ENCODE measurements around the gene WDFY3. TPM values are rescaled to one million over a fixed set of nuclear protein-coding genes. Genes with fewer than 3 reads are reported as not detected.
A peak's percentile ranks its signal among the peaks of the same experiment; 100 is the strongest.

The WDFY3 gene
- total RNA-seq, 1 donor from 2014 or later: 89.5 TPM

- Histone ChIP-seq H2AFZ (ENCODE audit: low read depth, low read length) (no peak overlapping the region), H4K20me1 (ENCODE audit: insufficient read depth, low read length) (no peaks in the 10 kb centered on the region), H3K27me3 (ENCODE audit: insufficient read depth, low read length) (no peaks in the 10 kb centered on the region), H3K4me2 (ENCODE audit: low read length) (no peak overlapping the region), H3K27ac (ENCODE audit: low read depth, low read length) (no peak overlapping the region), H3K4me3 (ENCODE audit: insufficient read depth, low read depth, low read length) (no peak overlapping the region), H3K79me2 (ENCODE audit: insufficient read depth, low read length) (no peaks in the 10 kb centered on the region), H3K9me3 (ENCODE audit: insufficient read depth, low read depth, low read length) (no peaks in the 10 kb centered on the region), H3K9ac (ENCODE audit: low read length) (no peak overlapping the region), H3K4me1 (ENCODE audit: insufficient read depth, low read length) (no peaks in the 10 kb centered on the region), H3K36me3 (ENCODE audit: insufficient read depth, low read length) (no peaks in the 10 kb centered on the region)
- H3K27ac Mint-ChIP-seq (ENCODE audit: unreplicated experiment): no peak overlapping the region
- FAIRE-seq: no peak
- H3K27me3 Mint-ChIP-seq (ENCODE audit: low read depth, unreplicated experiment): no peaks in the 10 kb centered on the region
- H3K4me1 Mint-ChIP-seq (ENCODE audit: low read depth, unreplicated experiment): no peaks in the 10 kb centered on the region
- no peaks in the 10 kb centered on the region for H3K9me3 Mint-ChIP-seq (ENCODE audit: unreplicated experiment)
- TF ChIP-seq EZH2 (IDR thresholded peaks at IDR 0.05; ENCODE audit: insufficient read depth, low read length) (no peak), CTCF (IDR thresholded peaks at IDR 0.05; ENCODE audit: insufficient read depth, low read depth, low read length) (no peak)
- H3K36me3 Mint-ChIP-seq (ENCODE audit: low read depth, unreplicated experiment): peaks cover 5% of the 10 kb centered on the region
- H3K4me3 Mint-ChIP-seq (ENCODE audit: unreplicated experiment): no peak overlapping the region
- DNase-seq (ENCODE audit: low read depth): no peak
Observed at GRCh38 chr4:84634961-84635360, 331.5 kb downstream of the WDFY3 start.

- TF ChIP-seq EZH2 (IDR thresholded peaks at IDR 0.05; ENCODE audit: insufficient read depth, low read length) (no peak), CTCF (IDR thresholded peaks at IDR 0.05; ENCODE audit: insufficient read depth, low read depth, low read length) (no peak)
- no peak overlapping the region for H3K4me3 Mint-ChIP-seq (ENCODE audit: unreplicated experiment)
- H3K27me3 Mint-ChIP-seq (ENCODE audit: low read depth, unreplicated experiment): no peaks in the 10 kb centered on the region
- H3K9me3 ChIP-seq (ENCODE audit: insufficient read depth, low read depth, low read length): no peaks in the 10 kb centered on the region
- no peaks in the 10 kb centered on the region for H3K4me1 Mint-ChIP-seq (ENCODE audit: low read depth, unreplicated experiment)
- H3K79me2 ChIP-seq (ENCODE audit: insufficient read depth, low read length): no peaks in the 10 kb centered on the region
- H3K36me3 Mint-ChIP-seq (ENCODE audit: low read depth, unreplicated experiment): peaks cover 2% of the 10 kb centered on the region
- DNase-seq (ENCODE audit: low read depth) (peak; percentile 85), FAIRE-seq (peak; percentile 39)
- no peaks in the 10 kb centered on the region for H4K20me1 ChIP-seq (ENCODE audit: insufficient read depth, low read length)
- no peaks in the 10 kb centered on the region for H3K4me1 ChIP-seq (ENCODE audit: insufficient read depth, low read length)
- H3K27me3 ChIP-seq (ENCODE audit: insufficient read depth, low read length): no peaks in the 10 kb centered on the region
- H2AFZ ChIP-seq (ENCODE audit: low read depth, low read length): no peak overlapping the region
- no peaks in the 10 kb centered on the region for H3K36me3 ChIP-seq (ENCODE audit: insufficient read depth, low read length)
- no peak overlapping the region for H3K9ac ChIP-seq (ENCODE audit: low read length)
- no peaks in the 10 kb centered on the region for H3K9me3 Mint-ChIP-seq (ENCODE audit: unreplicated experiment)
- H3K27ac ChIP-seq (ENCODE audit: low read depth, low read length): no peak overlapping the region
- H3K27ac Mint-ChIP-seq (ENCODE audit: unreplicated experiment): no peak overlapping the region
- no peak overlapping the region for H3K4me2 ChIP-seq (ENCODE audit: low read length)
- H3K4me3 ChIP-seq (ENCODE audit: insufficient read depth, low read depth, low read length): no peak overlapping the region
Observed at GRCh38 chr4:84632092-84632491, 334.4 kb downstream of the WDFY3 start.

- no peaks in the 10 kb centered on the region for H3K27me3 Mint-ChIP-seq (ENCODE audit: low read depth, unreplicated experiment)
Observed at GRCh38 chr4:84631573-84631972, 334.9 kb downstream of the WDFY3 start.

More at GRCh38 chr4:84631573-84631972, 334.9 kb downstream of the WDFY3 start:
- peak; percentile 20 for DNase-seq (ENCODE audit: low read depth)
- Histone ChIP-seq H3K27me3 (ENCODE audit: insufficient read depth, low read length) (no peaks in the 10 kb centered on the region), H3K27ac (ENCODE audit: low read depth, low read length) (no peak overlapping the region), H3K36me3 (ENCODE audit: insufficient read depth, low read length) (no peaks in the 10 kb centered on the region), H3K4me1 (ENCODE audit: insufficient read depth, low read length) (no peaks in the 10 kb centered on the region), H3K9me3 (ENCODE audit: insufficient read depth, low read depth, low read length) (no peaks in the 10 kb centered on the region), H4K20me1 (ENCODE audit: insufficient read depth, low read length) (no peaks in the 10 kb centered on the region), H2AFZ (ENCODE audit: low read depth, low read length) (no peak overlapping the region), H3K9ac (ENCODE audit: low read length) (no peak overlapping the region), H3K4me2 (ENCODE audit: low read length) (no peak overlapping the region), H3K79me2 (ENCODE audit: insufficient read depth, low read length) (no peaks in the 10 kb centered on the region), H3K4me3 (ENCODE audit: insufficient read depth, low read depth, low read length) (no peak overlapping the region)
- TF ChIP-seq EZH2 (IDR thresholded peaks at IDR 0.05; ENCODE audit: insufficient read depth, low read length) (no peak), CTCF (IDR thresholded peaks at IDR 0.05; ENCODE audit: insufficient read depth, low read depth, low read length) (no peak)
- peaks cover 2% of the 10 kb centered on the region for H3K36me3 Mint-ChIP-seq (ENCODE audit: low read depth, unreplicated experiment)
- no peaks in the 10 kb centered on the region for H3K4me1 Mint-ChIP-seq (ENCODE audit: low read depth, unreplicated experiment)
- no peaks in the 10 kb centered on the region for H3K9me3 Mint-ChIP-seq (ENCODE audit: unreplicated experiment)
- no peak overlapping the region for H3K27ac Mint-ChIP-seq (ENCODE audit: unreplicated experiment)
- H3K4me3 Mint-ChIP-seq (ENCODE audit: unreplicated experiment): no peak overlapping the region
- no peak for FAIRE-seq
